Measurements from ENCODE around the gene SPIN2B. TPM values are rescaled to one million over a fixed set of nuclear protein-coding genes. Genes with fewer than 3 reads are reported as not detected.
"Not testable (repeated sequence)": the region's sequence is repeated elsewhere in the genome, so short reads cannot be mapped to it uniquely, and the experiment has no call there.

SPIN2B gene
- total RNA-seq, 2 experiments from 2014 or later = 5.2 to 6.0 TPM

DNA sequence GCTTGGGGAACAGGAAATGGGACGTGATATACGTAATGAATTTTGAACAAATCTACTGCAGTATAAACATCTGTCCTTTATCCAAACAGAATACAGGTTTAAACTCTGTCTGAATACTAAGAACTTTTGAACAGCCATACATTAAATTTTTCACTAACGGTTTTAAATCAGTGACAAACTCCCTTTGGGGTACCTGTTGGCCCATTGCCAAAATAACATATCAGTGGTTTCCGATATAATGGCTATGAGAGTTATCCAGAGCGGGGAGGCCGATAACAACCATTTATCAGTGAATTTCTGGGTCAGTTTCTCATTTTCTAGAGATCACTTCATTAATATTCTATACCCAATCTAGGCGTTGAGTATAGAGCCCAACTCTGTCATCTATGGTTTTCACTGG, 10.7 kb upstream of the SPIN2B start:
- ATAC-seq (no peak), DNase-seq (no peak)
- intact Hi-C loops (cut with micrococcal nuclease) = no loop called here
- no peaks in the 10 kb centered on the region for H3K36me3 Mint-ChIP-seq (ENCODE audit: low read depth)
- TF ChIP-seq, protein P1, sequence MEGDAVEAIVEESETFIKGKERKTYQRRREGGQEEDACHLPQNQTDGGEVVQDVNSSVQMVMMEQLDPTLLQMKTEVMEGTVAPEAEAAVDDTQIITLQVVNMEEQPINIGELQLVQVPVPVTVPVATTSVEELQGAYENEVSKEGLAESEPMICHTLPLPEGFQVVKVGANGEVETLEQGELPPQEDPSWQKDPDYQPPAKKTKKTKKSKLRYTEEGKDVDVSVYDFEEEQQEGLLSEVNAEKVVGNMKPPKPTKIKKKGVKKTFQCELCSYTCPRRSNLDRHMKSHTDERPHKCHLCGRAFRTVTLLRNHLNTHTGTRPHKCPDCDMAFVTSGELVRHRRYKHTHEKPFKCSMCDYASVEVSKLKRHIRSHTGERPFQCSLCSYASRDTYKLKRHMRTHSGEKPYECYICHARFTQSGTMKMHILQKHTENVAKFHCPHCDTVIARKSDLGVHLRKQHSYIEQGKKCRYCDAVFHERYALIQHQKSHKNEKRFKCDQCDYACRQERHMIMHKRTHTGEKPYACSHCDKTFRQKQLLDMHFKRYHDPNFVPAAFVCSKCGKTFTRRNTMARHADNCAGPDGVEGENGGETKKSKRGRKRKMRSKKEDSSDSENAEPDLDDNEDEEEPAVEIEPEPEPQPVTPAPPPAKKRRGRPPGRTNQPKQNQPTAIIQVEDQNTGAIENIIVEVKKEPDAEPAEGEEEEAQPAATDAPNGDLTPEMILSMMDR (IDR thresholded peaks at IDR 0.05) = no peak
- H3K4me3 Mint-ChIP-seq = no peak overlapping the region
- no peaks in the 10 kb centered on the region for H3K4me1 Mint-ChIP-seq (ENCODE audit: low read depth)
- H3K27ac Mint-ChIP-seq = no peak overlapping the region
- CTCF ChIA-PET = no interaction called here
- no peaks in the 10 kb centered on the region for H3K9me3 Mint-ChIP-seq
- H3K27me3 Mint-ChIP-seq = no peaks in the 10 kb centered on the region
- POLR2A ChIA-PET = no interaction called here

DNA sequence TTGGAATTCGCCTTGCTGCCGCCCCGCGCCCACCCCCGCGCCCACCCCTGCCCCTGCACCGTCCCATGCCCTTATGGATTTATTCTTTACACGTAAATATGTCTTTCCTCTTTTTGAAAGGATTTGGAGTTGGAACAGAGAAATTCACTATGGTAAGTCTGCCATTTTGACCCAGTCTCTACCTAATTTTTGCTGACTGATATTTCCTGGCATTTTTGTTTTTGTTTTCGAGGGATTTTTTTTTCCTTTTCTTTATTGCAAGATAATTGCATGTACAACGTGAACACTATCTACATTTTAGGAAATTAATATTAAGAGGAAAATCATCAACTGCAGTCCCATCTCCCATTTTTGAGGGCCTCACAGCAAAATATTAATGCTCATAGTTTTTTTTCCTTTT, 468 bp upstream of the SPIN2B start:
- CTCF ChIA-PET = no interaction called here
- DNase-seq = no peak
- TF ChIP-seq, protein P1 (IDR thresholded peaks at IDR 0.05) = no peak
- Mint-ChIP-seq H3K4me3 (peak overlapping the region; percentile 83), H3K27ac (peak overlapping the region; percentile 87), H3K9me3 (no peaks in the 10 kb centered on the region), H3K27me3 (no peaks in the 10 kb centered on the region), H3K36me3 (ENCODE audit: low read depth) (peaks cover 7% of the 10 kb centered on the region), H3K4me1 (ENCODE audit: low read depth) (peaks cover 7% of the 10 kb centered on the region)
- POLR2A ChIA-PET = no interaction called here
- no peak for ATAC-seq
- intact Hi-C loops (cut with micrococcal nuclease) = no loop called here

DNA sequence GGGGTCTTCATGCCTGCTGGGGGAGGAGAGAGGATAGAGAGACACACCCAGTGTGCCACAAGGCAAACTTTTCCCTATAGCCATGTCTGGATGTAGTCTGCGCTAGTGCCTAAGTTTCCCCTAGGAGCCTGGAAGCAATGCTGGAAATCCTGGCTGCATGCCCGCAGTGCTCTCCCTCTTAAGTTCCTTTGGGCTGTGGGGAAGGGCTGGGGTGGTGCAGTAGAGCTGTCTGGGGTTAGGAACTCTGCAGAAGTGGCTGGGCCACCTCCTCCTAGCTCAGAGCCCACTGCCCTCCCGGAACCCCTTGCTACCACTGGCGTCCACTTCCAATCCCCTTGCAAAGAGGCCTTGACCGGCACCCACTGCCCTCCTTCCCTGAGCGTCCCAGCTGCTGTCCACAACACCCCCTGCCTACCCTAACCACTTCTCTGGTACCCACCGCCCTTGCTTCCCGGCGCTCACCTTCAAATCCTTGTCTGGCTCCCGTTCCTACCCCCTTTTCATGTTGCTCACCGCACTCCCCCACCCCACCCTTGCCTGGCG, 658 bp downstream of the SPIN2B start:
- DNase-seq; POLR2A ChIA-PET; H3K4me1 Mint-ChIP-seq (ENCODE audit: low read depth); intact Hi-C loops (cut with micrococcal nuclease); H3K27me3 Mint-ChIP-seq; ATAC-seq; H3K36me3 Mint-ChIP-seq (ENCODE audit: low read depth); CTCF ChIA-PET; H3K9me3 Mint-ChIP-seq: not testable (repeated sequence)
- H3K27ac Mint-ChIP-seq = peak overlapping the region; percentile 87
- H3K4me3 Mint-ChIP-seq = peak overlapping the region; percentile 83

DNA sequence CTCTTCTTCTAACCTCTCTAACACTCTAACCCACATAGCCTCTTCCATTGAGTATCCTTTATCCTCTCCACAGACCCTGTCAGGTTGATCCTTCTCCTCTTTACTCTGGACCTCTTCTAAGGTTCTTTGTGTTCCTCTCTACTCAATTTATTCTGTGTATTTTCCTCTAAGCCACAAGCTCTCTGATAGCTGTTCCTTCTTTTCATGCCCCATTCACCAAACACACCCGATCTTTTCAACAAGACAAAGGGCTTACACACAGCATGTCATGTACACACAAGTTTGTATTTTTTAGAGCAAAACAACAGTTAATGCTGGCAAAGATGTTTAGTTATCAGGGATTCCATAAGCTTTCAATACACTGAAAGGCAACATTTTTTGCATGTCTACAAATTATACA, 1.9 kb downstream of the SPIN2B start:
- Mint-ChIP-seq H3K36me3 (ENCODE audit: low read depth) (peaks cover 12% of the 10 kb centered on the region), H3K4me1 (ENCODE audit: low read depth) (peaks cover 5% of the 10 kb centered on the region), H3K9me3 (no peaks in the 10 kb centered on the region), H3K27ac (no peak overlapping the region), H3K27me3 (no peaks in the 10 kb centered on the region), H3K4me3 (no peak overlapping the region)
- POLR2A ChIA-PET = no interaction called here
- DNase-seq (no peak), ATAC-seq (no peak)
- CTCF ChIA-PET = no interaction called here
- intact Hi-C loops (cut with micrococcal nuclease) = no loop called here
- TF ChIP-seq, protein P1 (IDR thresholded peaks at IDR 0.05) = no peak

DNA sequence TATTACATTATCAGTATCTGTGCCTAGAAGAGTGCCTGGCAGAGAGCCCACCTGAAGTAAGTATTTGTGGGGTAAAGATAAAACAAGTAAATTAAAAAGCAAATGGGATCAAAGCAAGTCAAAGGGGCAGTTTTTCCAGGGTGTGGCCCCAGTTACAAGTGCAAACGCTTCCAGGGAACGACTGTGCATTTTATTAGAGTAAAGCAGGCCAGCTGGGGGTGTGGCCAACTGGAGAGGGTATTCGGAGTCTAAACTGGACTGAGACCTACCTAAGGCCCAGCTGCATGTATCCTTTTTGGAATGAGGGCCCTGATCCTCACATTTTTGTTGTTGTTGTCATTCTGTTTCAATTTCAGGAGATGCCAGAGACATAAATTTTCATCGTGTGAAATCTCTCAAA, 3.8 kb downstream of the SPIN2B start:
- H3K4me1 Mint-ChIP-seq (ENCODE audit: low read depth); POLR2A ChIA-PET; H3K4me3 Mint-ChIP-seq; CTCF ChIA-PET; DNase-seq; H3K27ac Mint-ChIP-seq; ATAC-seq; H3K27me3 Mint-ChIP-seq; intact Hi-C loops (cut with micrococcal nuclease); H3K9me3 Mint-ChIP-seq: not testable (repeated sequence)
- H3K36me3 Mint-ChIP-seq (ENCODE audit: low read depth) = peaks cover 14% of the 10 kb centered on the region

DNA sequence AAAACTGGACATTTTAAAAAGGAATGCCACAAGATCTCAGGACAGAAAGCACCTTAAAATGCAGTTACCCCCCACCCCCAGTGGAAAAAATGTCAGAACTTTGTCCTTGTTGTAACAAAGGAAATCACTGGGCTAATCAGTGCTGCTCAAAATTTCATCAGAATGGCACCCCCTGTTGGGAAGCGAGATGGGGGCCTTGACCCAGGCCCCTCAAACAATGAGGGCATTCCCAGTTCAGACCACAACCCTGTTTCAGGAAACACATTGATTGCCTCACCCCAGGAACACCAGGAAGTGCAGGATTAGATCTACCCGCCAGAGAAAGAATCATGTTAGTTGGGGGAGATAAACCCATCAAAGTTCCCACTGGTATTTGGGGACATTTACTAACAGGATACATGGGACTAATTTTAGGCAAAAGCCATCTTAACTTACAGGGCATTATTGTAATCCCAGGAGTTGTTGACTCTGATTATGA, 16.4 kb downstream of the SPIN2B start:
- intact Hi-C loops (cut with micrococcal nuclease) = no loop called here
- DNase-seq = no peak
- no peak for ATAC-seq
- no peaks in the 10 kb centered on the region for H3K27me3 Mint-ChIP-seq
- TF ChIP-seq, protein P1 (IDR thresholded peaks at IDR 0.05) = no peak
- H3K36me3 Mint-ChIP-seq (ENCODE audit: low read depth) = peaks cover 42% of the 10 kb centered on the region
- ChIA-PET POLR2A (no interaction called here), CTCF (no interaction called here)
- H3K9me3 Mint-ChIP-seq = peaks cover 7% of the 10 kb centered on the region
- no peak overlapping the region for H3K4me3 Mint-ChIP-seq
- no peak overlapping the region for H3K27ac Mint-ChIP-seq
- H3K4me1 Mint-ChIP-seq (ENCODE audit: low read depth) = no peaks in the 10 kb centered on the region

Data from activated CD8-positive, alpha-beta T cell treated with anti-CD3 and anti-CD28 coated beads for 36 hours (primary cell).